Left forelimb (tissue), 1 donor: ENCODE data around the gene ZNF133.

Source experiments
- DNase-seq: peaks from one replicate; pipeline ENCODE4 v3.0.0-alpha.2; 2018; ENCODE audit warnings: low spot score

ZNF133 gene

DNA sequence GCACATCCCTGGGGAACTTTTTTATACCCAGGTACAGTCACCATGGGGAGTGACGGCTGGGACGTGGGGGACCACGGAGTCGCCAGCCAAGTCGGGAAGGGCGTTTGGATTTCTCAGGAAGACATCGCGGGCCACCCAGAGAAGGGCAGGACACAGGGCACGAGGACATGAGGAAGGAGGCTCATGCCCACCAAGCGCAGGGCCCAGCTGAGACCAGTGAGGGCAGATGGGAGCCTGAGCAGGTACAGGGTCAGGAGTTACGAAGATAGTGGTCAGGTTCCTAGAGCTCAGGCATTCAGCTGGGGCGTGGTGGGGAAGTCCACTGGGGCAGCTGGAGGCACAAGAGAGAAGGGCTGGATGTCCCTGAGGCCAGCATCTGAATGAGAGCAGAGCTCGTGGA lies 74.6 kb downstream of the ZNF133 start:
- no peak for DNase-seq

- DNase-seq, result no peak
These were observed 75.4 kb downstream of the ZNF133 start for GRCh38 chr20:18363708-18364107.

- no peak for DNase-seq
These were observed 76.4 kb downstream of the ZNF133 start for GRCh38 chr20:18364768-18365167.
